Measurements from ENCODE around the gene CTBP2.

The CTBP2 gene

DNA sequence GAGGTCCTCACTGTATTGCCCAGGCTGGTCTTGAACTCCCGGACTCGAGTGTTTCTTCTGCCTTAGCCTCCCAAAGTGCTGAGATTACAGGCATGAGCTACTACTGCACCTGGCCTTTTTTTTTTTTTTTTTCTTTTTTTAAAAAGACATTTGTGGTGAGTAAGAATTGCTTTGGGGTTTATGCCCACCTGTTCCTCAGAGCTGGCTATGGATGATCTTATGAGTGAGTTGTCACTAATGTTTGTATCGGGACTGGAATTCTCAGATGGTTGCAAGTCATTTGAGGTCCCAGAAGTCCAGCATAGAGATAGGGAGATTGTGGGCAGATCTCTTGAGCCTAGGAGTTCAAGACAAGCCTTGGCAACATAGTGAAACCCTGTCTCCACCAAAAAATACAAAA lies 183.2 kb downstream of the CTBP2 start:
- DNase-seq (ENCODE audit: low read depth, low spot score) = no peak

DNA sequence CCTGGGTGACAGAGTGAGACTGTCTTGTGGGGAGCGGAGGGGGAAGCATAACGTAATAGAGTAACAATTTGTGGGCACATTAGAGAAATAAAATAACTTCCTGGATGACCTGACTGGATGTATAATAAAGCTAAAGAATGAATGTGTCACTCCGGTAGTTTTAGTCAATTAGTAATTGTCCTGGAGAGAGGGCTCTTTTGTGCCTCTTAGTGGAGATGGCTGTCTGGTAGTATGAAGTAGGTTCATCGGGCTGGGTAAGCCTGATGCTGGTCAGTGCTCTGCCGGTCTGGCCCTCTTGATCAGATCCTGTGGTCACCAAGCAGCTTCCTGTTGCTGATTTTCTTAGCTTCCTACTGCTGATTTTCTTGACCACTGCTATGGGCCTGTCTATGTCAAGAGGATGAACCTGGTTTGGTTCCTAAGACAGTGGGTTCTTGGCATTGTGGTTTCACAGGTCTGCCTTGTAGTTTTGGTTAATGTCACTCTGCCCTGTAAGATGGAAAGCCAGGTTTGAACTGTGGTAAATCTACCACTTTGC lies 184.3 kb downstream of the CTBP2 start:
- peak; percentile 37 for DNase-seq (ENCODE audit: low read depth, low spot score)

DNA sequence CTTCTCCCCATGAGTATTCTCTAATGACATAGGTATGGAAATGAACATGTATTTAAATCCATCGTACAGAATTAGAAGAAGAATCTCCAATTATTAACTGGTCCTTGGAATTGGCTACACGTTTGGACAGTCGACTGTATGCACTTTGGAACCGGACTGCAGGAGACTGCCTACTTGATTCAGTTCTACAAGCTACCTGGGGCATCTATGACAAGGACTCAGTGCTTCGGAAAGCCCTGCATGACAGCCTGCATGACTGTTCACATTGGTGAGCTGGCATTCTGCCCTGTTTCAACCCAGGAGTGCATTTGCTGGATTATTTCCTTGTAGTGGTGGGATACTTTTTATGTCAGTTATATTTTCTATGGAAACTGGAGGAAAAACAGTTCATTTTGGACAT lies 186.2 kb downstream of the CTBP2 start:
- no peak for DNase-seq (ENCODE audit: low read depth, low spot score)

DNA sequence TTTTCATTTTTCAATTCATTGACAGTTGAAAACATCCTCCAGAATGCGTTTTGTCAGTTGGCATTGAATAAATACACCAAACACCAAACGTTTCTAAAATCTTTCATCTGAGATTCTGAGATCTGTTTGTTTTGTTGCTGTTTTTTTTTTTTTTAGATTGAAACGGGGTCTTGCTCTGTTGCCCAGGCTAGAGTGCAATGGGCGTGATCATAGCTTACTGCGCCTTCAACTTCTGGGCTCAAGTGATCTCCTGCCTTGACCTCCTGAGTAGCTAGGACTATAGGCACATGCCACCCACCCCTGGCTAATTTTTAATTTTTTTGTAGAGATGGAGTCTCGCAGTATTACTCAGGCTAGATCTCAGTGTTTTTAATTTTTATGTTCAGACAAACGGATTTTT lies 187.7 kb downstream of the CTBP2 start:
- DNase-seq (ENCODE audit: low read depth, low spot score) = no peak

DNA sequence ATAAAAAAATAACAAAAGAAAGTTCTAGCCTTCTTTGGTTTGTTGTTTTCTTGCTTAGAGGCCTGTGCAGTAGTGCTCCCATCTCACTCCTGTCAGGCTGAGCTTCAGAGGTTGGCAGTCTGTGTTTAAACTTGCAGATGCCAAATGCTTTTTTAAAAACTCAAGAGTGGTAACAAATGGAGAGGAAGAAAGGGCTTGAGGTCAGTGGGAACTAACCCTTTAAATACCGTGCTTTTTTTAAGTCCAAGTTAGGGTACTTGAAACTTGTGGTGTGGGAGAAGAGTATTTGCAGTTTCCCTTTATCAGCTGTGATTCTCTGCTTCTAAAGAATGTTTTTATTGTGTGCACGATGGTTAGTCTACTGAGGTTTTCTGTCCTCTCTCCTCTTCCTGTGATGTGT lies 189.1 kb downstream of the CTBP2 start:
- DNase-seq (ENCODE audit: low read depth, low spot score) = no peak

DNA sequence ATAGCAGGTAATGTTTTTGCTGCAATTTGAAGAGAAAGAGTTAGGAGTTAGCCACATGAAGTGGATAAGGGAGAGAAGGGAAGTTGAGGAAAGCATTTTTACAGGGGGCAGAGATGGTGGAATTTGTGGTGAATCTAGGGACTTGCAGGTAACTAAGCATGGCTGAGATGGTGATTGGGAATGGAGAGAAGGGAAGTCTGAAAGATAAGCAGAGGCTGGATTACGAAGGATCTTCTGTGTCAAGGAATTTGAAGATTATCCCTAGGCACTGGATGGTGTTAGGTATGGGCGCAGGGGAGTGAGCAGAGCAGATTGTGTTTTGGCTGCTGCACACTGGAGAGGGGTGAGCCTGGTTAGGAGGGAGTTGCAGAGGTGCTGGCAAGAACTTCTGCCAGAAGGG lies 193.1 kb downstream of the CTBP2 start:
- no peak for DNase-seq (ENCODE audit: low read depth, low spot score)

DNA sequence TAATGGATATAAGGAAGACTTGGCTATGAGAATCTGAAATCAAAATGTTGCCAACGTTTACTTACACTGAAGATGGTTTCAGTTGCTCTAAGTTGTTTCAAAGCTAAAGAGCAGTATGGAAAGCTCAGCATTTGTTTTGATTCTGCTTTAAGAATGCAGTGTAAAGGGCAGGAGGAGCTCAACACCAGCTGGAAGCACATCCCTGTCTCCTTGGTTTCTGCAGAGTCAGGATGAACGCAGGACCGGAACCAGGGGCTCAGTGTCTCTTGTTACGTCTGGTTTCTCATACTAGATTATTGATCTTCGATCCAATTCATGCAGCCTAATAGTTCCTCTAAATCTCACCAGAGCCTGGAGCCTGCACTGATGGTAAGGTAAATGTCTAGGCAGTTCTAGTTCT lies 194.4 kb downstream of the CTBP2 start:
- DNase-seq (ENCODE audit: low read depth, low spot score) = no peak

DNA sequence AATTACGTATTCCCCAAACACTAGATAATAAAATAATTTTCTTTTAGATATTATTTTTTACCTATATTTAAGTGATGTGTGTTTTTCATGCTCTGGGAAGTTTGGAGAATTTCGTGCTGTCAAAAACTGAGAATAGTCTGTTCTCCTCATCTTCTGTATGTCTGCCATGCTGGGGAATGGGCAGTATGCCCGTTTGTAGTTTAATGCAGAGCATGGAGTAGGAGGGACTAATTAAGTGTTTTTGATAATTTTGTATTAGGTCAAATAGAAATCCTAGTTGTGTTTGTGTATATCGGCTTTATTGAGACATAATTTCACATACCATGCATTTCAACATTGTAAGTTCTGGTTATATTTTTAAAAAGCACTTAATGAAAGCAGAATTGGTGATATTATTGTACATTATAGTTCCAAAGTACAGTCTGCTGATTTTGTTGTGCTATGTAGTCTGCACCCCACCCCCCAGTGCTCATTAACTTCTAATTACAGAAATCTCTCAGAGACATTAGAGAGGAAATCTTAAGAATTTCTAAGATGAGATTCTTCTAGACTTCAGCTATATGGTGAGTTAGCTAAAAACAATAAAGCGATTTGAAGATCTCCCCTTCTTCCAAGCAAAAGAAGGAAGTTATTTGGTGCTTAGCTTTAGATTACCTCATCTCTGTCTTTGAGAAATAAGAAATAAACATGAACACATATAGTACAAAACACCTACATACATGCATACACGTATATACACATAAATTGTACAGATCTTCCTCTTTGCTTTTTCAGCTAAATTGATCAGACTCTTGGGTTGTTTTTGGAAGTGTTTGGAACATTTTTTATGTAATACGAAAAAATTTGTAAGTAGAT lies 196.3 kb downstream of the CTBP2 start:
- DNase-seq (ENCODE audit: low read depth, low spot score) = no peak

DNA sequence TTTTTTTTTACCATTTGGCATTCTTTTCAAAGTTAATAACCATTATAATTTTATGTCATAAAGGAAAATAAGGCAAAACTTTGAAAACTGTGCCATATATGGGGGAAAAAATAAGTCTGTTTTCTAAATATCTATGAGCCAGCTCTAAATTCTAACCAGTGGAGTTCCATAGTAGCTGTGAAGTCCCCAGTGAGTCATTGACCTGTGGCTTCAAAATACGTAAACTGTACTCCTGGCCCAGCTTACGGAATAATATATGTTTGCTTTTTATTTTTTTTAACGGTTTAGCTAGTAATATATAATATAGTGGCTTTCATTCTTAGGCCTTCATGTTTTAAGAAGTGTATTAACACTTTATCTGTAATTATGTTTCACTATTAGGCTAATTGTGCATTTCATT lies 197.9 kb downstream of the CTBP2 start:
- no peak for DNase-seq (ENCODE audit: low read depth, low spot score)

DNA sequence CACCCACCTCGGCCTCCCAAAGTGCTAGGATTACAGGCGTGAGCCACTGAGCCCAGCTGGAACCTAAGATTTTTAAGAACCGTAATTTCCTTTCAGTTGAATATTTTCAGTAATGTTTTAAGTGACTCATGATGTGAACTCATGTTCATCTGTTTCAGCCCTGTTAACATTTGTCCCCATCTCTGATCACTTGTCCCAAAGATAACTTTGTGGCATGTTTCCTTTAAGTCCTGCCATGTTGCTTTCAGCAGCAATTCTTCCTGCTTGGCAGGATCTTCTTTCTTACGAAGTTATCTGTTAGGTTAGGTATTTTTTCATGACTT lies 199.2 kb downstream of the CTBP2 start:
- DNase-seq (ENCODE audit: low read depth, low spot score) = no peak

DNA sequence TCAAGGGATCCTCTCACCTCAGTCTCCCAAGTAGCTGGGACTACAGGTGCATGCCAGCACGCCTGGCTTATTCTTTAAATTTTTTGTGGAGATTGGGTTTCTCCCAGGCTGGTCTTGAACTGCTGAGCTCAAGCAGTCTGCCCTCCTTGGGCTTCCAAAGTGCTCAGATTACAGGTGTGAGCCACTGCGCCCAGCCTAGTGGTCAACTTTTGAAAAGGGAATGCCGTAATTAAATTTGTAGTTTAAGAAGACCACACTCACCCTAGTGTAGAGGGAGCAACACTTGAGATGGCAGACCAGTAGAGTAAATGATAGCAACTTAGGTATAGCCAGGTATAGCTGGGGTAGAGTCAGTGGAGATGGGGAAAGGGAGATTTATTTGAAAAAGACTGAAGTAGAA lies 200.8 kb downstream of the CTBP2 start:
- no peak for DNase-seq (ENCODE audit: low read depth, low spot score)

DNA sequence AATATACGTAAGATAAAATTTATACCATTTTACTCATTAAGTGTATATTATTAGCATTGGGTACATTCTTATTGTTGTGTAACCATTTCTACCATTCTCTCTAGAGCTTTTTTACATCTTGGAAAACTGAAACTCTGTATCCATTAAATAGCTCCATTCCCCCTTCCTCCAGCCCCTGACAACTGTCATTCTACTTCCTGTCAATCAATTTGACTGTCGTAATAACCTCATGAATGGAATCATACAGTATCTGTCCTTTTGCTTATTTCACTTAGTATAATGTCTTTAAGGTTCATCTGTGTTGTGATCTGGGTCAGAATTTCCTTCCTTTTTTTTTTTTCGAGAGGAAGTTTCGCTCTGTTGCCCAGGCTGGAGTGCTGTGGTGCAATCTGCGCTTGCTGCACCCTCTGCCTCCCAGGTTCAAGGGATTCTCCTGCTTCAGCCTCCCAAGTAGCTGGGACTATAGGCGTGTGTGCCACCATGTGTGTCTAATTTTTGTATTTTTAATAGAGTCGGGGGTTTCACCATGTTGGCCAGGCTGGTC lies 202.9 kb downstream of the CTBP2 start:
- no peak for DNase-seq (ENCODE audit: low read depth, low spot score)

DNA sequence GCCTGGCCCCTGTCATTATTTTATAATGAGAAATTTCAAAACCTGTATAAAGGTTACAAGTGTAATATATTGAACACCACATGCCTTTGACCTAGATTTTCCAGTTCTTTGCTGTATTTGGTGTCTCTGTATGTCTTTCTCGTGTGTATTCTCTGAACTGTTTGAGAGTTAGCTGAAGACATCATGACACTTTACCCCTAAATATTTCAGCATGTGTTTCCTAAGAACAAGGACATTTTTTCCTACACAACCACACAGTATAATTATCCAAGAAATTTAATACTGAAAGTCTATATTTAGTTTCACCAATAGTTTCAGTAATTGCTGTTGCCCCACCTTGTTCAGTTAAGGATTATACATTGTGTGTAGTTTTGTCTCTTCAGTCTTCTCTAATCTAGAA lies 203.6 kb downstream of the CTBP2 start:
- DNase-seq (ENCODE audit: low read depth, low spot score) = no peak

DNA sequence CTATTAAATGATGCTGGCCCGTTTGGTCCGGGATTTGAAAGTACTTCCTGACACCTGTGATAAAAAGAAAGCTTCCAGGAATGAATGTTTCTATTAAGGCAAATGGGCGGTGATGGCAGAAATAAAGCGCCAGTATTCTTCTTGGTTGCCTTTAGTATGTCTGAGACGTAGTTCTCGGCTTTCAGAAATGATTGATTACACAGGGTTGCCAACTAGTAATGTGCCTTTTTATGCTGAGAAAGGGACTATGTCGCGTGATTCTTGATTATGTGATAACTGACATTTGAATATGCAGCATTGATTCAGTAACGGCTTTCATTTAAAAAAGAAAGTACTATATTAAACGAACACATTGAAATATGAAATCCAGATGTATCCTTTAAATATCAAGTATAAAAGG lies 204.5 kb downstream of the CTBP2 start:
- DNase-seq (ENCODE audit: low read depth, low spot score) = no peak

DNA sequence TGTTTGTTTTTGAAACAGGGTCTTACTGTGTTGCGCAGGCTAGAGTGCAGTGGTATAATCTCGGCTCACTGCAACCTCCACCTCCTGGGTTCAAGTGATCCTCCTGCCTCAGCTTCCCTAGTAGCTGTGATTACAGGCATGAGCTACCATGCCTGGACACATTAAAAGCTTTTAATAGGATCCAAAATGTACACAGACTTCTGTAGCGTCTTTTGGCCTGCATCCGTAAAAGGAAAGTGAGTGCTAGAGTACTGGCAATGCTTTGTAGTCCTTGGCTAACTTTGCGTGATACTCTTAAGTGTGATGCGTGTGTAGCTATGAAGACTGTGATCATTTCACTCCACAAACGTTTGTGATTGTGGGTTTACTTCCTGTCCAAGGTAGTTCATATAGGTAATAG lies 205.1 kb downstream of the CTBP2 start:
- no peak for DNase-seq (ENCODE audit: low read depth, low spot score)

DNA sequence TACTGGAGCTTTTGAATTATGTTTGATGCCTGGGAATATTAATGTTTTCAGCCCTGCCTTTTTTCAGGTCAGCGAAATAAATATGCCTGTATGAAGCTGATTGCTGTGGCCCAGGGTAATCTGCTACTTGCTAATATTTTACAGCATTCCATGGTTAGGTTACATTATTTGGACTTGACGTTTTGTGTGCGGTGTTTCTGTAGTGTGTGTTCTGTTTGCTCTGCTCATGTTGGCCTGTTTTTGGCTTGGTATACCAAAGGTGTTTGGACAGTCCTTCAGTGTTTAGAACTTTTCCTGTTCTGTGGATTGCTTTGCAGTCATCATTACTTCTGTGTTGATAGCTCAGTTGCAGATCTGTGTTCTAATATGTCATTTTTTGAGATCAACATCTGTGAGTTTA lies 206.9 kb downstream of the CTBP2 start:
- DNase-seq (ENCODE audit: low read depth, low spot score) = no peak

DNA sequence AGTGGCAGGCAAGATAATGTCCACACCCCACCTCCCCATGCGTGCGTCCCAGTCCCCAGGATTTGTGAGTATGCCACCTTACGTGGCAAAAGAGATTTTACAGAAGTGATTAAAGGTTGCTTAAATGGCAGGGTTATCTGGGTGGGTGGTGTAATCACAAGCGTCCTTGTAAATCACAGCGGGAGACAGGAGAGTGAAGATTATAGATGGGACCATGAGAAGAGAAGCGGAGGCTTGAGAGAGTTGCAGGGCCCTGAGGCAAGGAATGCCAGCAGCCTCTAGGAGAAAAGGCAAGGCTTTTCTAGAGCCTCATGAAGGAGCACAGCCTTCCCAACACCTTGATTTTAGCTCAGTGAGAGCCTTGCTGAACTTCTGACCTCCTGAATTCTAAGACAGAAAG lies 208.2 kb downstream of the CTBP2 start:
- DNase-seq (ENCODE audit: low read depth, low spot score) = no peak

DNA sequence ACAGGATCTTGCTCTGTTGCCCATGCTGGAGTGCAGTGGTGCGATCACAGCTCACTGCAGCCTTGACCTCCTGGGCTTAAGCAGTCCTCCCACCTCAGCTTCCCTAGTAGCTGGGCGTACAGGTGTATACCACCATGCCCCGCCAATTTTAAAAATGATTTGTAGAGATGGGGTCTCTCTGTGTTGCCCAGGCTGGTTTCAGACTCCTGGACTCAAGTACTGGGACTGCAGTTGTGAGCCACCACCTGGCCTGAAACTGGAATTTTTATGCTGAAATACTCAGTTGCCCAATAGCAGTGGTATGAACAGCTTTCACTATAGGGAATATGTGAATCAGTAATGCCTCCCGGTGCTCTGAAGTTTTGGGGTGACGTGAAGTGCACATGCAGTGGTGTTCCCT lies 210.8 kb downstream of the CTBP2 start:
- DNase-seq (ENCODE audit: low read depth, low spot score) = no peak

DNA sequence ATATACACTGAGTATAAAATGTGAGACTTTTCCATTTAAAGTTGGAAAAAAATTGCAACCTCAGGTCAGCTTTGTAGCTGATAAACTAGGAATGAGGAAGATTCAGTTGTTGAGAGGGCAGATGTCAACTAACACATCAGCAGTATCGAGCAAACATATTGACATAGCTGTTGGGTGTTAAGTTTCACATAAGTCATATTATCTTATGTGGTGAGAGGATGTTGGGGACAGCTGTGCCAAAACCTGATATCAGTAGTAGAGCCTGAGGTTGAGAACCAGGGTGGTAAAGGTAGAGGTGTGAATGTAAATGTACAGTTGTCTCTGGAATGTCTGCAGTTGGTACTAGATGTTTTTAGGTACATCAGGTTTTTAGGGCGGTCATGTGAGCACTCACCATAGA lies 213.4 kb downstream of the CTBP2 start:
- DNase-seq (ENCODE audit: low read depth, low spot score) = no peak

DNA sequence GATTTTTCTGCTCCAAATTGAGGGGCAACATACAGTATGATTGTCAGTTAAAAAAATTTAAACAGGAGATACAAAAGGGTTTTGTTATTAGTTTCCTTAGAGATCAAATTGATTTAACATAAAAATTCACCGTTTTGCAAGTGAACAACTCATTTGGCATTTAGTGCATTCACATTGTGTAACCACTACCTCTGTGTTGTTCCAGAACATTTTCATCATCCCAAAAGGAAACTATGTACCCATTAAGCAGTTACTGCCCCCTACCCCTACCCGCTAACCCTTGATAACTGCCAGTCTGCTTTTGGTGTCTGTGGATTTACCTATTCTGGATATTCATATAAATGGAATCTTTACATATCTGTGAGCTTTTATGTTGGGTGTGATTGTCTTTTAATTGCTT lies 215.4 kb downstream of the CTBP2 start:
- DNase-seq (ENCODE audit: low read depth, low spot score) = peak; percentile 29

DNA sequence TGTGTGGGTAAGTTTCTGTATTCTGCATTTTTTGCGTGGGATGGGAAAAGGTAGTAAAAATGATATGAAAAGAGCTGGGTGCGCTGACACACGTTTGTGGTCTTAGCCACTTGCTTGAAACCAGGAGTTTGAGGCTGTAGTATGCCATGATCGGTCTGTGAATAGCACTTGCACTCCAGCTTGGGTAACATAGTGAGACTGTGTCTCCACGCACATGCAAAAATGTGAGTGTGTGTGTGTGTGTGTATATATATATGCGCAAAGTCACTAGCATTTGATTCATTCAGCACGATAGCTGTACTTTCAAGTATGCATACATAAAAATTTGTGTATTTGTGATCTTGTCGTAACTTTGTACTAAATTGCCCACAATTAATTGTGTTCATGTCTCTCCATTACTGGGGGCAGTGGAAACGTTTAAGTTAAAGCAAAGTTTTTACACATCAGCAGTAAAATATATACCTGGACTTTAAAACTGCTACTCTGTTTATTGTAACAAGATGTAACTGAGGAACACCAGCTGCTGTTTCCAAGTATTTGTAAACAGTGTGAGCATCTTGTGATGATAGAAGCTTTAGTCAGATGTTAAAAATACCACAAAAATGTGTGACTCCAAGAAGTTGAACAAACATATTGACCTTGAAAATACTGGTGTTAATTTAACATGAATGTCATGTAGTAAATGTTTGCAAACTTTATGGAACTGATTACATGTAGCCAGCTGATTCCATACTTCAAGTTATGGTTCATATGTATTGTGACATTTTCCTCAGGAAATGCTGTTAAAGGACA lies 216.9 kb downstream of the CTBP2 start:
- peak; percentile 30 for DNase-seq (ENCODE audit: low read depth, low spot score)

DNA sequence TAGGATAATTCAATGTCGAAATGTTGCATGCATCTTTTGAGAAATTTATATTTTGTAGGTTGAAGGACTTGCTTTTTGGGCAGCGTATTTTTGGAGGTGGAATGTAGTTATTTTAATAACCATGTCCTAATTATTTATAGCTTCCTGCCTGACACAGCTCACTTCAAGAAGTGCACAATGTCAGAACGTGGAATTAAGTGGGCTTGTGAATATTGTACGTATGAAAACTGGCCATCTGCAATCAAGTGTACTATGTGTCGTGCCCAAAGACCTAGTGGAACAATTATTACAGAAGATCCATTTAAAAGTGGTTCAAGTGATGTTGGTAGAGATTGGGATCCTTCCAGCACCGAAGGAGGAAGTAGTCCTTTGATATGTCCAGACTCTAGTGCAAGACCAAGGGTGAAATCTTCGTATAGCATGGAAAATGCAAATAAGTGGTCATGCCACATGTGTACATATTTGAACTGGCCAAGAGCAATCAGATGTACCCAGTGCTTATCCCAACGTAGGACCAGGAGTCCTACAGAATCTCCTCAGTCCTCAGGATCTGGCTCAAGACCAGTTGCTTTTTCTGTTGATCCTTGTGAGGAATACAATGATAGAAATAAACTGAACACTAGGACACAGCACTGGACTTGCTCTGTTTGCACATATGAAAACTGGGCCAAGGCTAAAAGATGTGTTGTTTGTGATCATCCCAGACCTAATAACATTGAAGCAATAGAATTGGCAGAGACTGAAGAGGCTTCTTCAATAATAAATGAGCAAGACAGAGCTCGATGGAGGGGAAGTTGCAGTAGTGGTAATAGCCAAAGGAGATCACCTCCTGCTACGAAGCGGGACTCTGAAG lies 217.8 kb downstream of the CTBP2 start:
- DNase-seq (ENCODE audit: low read depth, low spot score) = no peak
